ENCODE measurements around the gene PRKAA2. TPM values are rescaled to one million over a fixed set of nuclear protein-coding genes. Genes with fewer than 3 reads are reported as not detected.

Gene PRKAA2
- total and polyA plus RNA-seq, 2 donors (not counting 3 experiments of a cell fraction or from before 2014, with no cell fraction given), result 0.32 to 1.2 TPM

- BruUV-seq (replicated peaks), result no TSS peak
- FAIRE-seq (no peak), DNase-seq (ENCODE audit: low read depth, low spot score) (no peak)
- intact Hi-C loops (cut with micrococcal nuclease) (no loop called here), dilution Hi-C loops (cut with MboI; ENCODE audit: extremely low pct_ligation_motif_present, low sequenced_read_pairs) (no loop called here)
- Histone ChIP-seq H3K9ac (replicated peaks; ENCODE audit: extremely low read depth, insufficient read depth, low read length) (no peak overlapping the region), H3K36me3 (ENCODE audit: control insufficient read depth in 2 of 2, extremely low read depth in 1 of 2, insufficient read depth in 2 of 2, low read length in 2 of 2) (no peaks in the 10 kb centered on the region), H3K4me2 (ENCODE audit: insufficient read depth, low read length) (no peak overlapping the region), H3K4me1 (ENCODE audit: control insufficient read depth, extremely low read depth, insufficient read depth, low read length) (no peaks in the 10 kb centered on the region), H2AFZ (ENCODE audit: low read depth, low read length) (no peak overlapping the region), H3K27ac (ENCODE audit: insufficient read depth, low read depth, low read length) (no peak overlapping the region), H3K79me2 (ENCODE audit: control insufficient read depth, insufficient read depth, low read length) (no peaks in the 10 kb centered on the region), H3K27me3 (ENCODE audit: control insufficient read depth in 2 of 2, insufficient read depth in 2 of 2, low read length in 2 of 2) (no peaks in the 10 kb centered on the region), H4K20me1 (replicated peaks; ENCODE audit: control insufficient read depth, extremely low read depth, insufficient read depth, low read length) (no peaks in the 10 kb centered on the region), H3K4me3 (replicated peaks in 1 of 3; ENCODE audit: insufficient read depth in 1 of 3, low read depth in 1 of 3, low read length in 3 of 3) (no peak overlapping the region), H3K9me3 (replicated peaks; ENCODE audit: control insufficient read depth, insufficient read depth, low read length) (no peaks in the 10 kb centered on the region), H3K9me1 (replicated peaks; ENCODE audit: control insufficient read depth, extremely low read depth, insufficient read depth, low read length) (no peaks in the 10 kb centered on the region)
- ChIA-PET CTCF (interaction anchor here (1.8 kb wide), 1 partner anchor 11 kb away, joined by 6 read pairs; no protein-coding TSS in a partner anchor), POLR2A (no interaction called here)
- TF ChIP-seq CTCF (IDR thresholded peaks at IDR 0.05; ENCODE audit: extremely low read depth in 1 of 2, insufficient read depth in 1 of 2, low read depth in 1 of 2, low read length in 2 of 2), result no peak
- no peak for TF ChIP-seq GATA2 (IDR thresholded peaks at IDR 0.05; ENCODE audit: insufficient read depth, insufficient read length, low read depth, low read length)
- no peak for TF ChIP-seq EZH2 (IDR thresholded peaks at IDR 0.05; ENCODE audit: borderline replicate concordance, low read depth, low read length, severe bottlenecking)
- no peak for TF ChIP-seq POLR2AphosphoS5 (IDR thresholded peaks at IDR 0.05; ENCODE audit: insufficient read depth, low read depth, low read length)
- TF ChIP-seq FOS (IDR thresholded peaks at IDR 0.05; ENCODE audit: borderline replicate concordance, insufficient read depth, low read length), result no peak
- TF ChIP-seq JUN (IDR thresholded peaks at IDR 0.05; ENCODE audit: borderline replicate concordance, insufficient read depth, insufficient read length, low read depth), result no peak
- no peak for TF ChIP-seq POLR2A (IDR thresholded peaks at IDR 0.05; ENCODE audit: low read depth, low read length)
- TF ChIP-seq MYC (IDR thresholded peaks at IDR 0.05; ENCODE audit: low read depth, low read length), result no peak
- no peak for TF ChIP-seq MAX (IDR thresholded peaks at IDR 0.05; ENCODE audit: insufficient read depth, insufficient read length)
Observed at GRCh38 chr1:56630786-56631185, 14.3 kb upstream of the PRKAA2 start.
